Liver (tissue), 9 donors: ENCODE data around the gene PPP1R18. TPM values are rescaled to one million over a fixed set of nuclear protein-coding genes. Genes with fewer than 3 reads are reported as not detected.

Experiments used
- DNase-seq: peaks from one replicate; pipeline ENCODE4 v3.0.0-alpha.2; 2017; ENCODE audit warnings: low spot score
- H3K27ac ChIP-seq, 2 donors: one replicate each; pipeline ENCODE4 v1.7.0; 2013; ENCODE audit warnings: inconsistent platforms in 2 of 2, low read length in 2 of 2, control low read depth in 1 of 2, low read depth in 1 of 2, mild to moderate bottlenecking in 1 of 2
- H3K27me3 ChIP-seq, 4 donors: one replicate each; pipeline versions ENCODE4 v1.6.1 to v1.7.0; 2013; ENCODE audit warnings: low read length in 3 of 4, inconsistent platforms in 1 of 4, mild to moderate bottlenecking in 1 of 4, moderate library complexity in 1 of 4; ENCODE audit not compliant: control insufficient read depth in 4 of 4, insufficient read depth in 4 of 4
- H3K36me3 ChIP-seq, 4 donors: one replicate each; pipeline versions ENCODE4 v1.6.1 to v1.7.0; 2013; ENCODE audit warnings: low read length in 3 of 4, mild to moderate bottlenecking in 3 of 4, low read depth in 1 of 4, moderate library complexity in 1 of 4; ENCODE audit not compliant: control insufficient read depth in 4 of 4, insufficient read depth in 3 of 4
- H3K4me1 ChIP-seq, 4 donors: one replicate each; pipeline versions ENCODE4 v1.6.1 to v1.7.0; 2013; ENCODE audit warnings: low read length in 3 of 4, mild to moderate bottlenecking in 3 of 4, moderate library complexity in 1 of 4; ENCODE audit not compliant: control insufficient read depth in 4 of 4, insufficient read depth in 4 of 4
- H3K4me3 ChIP-seq, 3 donors: one replicate each; pipeline versions ENCODE4 v1.6.1 to v1.7.0; 2013; ENCODE audit warnings: low read length in 3 of 3, control low read depth in 1 of 3, low read depth in 1 of 3, mild to moderate bottlenecking in 1 of 3
- H3K9ac ChIP-seq, 2 donors: one replicate each; pipeline ENCODE4 v1.7.0; 2013; ENCODE audit warnings: low read length in 2 of 2, mild to moderate bottlenecking in 2 of 2, moderate library complexity in 2 of 2, control low read depth in 1 of 2, low read depth in 1 of 2
- H3K9me3 ChIP-seq, 4 donors: one replicate each; pipeline versions ENCODE4 v1.6.1 to v1.7.0; 2013; ENCODE audit warnings: low read length in 3 of 4; ENCODE audit not compliant: control insufficient read depth in 4 of 4
- FOXA1 ChIP-seq: IDR thresholded peaks from 2 replicates; pipeline ENCODE4 v1.6.1; 2016; ENCODE audit warnings: antibody characterized with exemption
- FOXA2 ChIP-seq: IDR thresholded peaks from 2 replicates; pipeline ENCODE4 v1.6.1; 2016; ENCODE audit warnings: antibody characterized with exemption
- GABPA ChIP-seq, 2 donors: IDR thresholded peaks in 1 of 2; conservative IDR thresholded peaks in 1 of 2; 2 replicates each; pipeline ENCODE4 v1.6.1; 2016; ENCODE audit warnings: antibody characterized with exemption in 2 of 2, mild to moderate bottlenecking in 1 of 2, moderate library complexity in 1 of 2
- HNF4A ChIP-seq, 2 donors: conservative IDR thresholded peaks; 2 replicates each; pipeline ENCODE4 v1.6.1; 2016; ENCODE audit warnings: antibody characterized with exemption in 2 of 2, mild to moderate bottlenecking in 2 of 2
- HNF4G ChIP-seq: IDR thresholded peaks from 2 replicates; pipeline ENCODE4 v1.6.1; 2016; ENCODE audit warnings: antibody characterized with exemption
- JUND ChIP-seq, 2 donors: IDR thresholded peaks; 2 replicates each; pipeline ENCODE4 v1.6.1; 2016; ENCODE audit warnings: antibody characterized with exemption in 2 of 2
- MAX ChIP-seq: IDR thresholded peaks from 2 replicates; pipeline ENCODE4 v1.6.1; 2016; ENCODE audit warnings: antibody characterized with exemption
- RAD21 ChIP-seq, 2 donors: IDR thresholded peaks; 2 replicates each; pipeline ENCODE4 v1.6.1; 2016; ENCODE audit warnings: antibody characterized with exemption in 2 of 2, mild to moderate bottlenecking in 2 of 2
- RXRA ChIP-seq, 2 donors: IDR thresholded peaks; 2 replicates each; pipeline ENCODE4 v1.6.1; 2017 to 2018; ENCODE audit warnings: antibody characterized with exemption in 2 of 2, mild to moderate bottlenecking in 1 of 2
- SP1 ChIP-seq: IDR thresholded peaks from 2 replicates; pipeline ENCODE4 v1.6.1; 2018; ENCODE audit warnings: antibody characterized with exemption, mild to moderate bottlenecking
- TAF1 ChIP-seq: conservative IDR thresholded peaks from 2 replicates; pipeline ENCODE4 v1.6.1; 2016; ENCODE audit warnings: antibody characterized with exemption, mild to moderate bottlenecking
- YY1 ChIP-seq: IDR thresholded peaks from 2 replicates; pipeline ENCODE4 v1.6.1; 2016; ENCODE audit warnings: antibody characterized with exemption, mild to moderate bottlenecking
- WGBS: extraction: QIAGEN DNeasy Blood & Tissue Kit; methylation state at CpG from one replicate; pipeline ENCODE4 v1.1.7; 2013; 5-methylcytosine and 5-hydroxymethylcytosine counted together
- polyA plus RNA-seq, 2 donors: library from polyadenylated mRNA; stranded (reverse) in 1 of 2; unstranded in 1 of 2; fragments of 200-250 nt in 1 of 2; fragments of >200 nt in 1 of 2; fragmentation: Nextera tagmentation in 1 of 2; extraction: Ambion mirVana in 1 of 2; gene quantifications; one replicate each; pipeline versions ENCODE4 v1.2.1 to v1.2.3, GENCODE V29; 2013 to 2015
- total RNA-seq, 2 donors: library from RNA; depleted of rRNA; stranded (reverse); fragments of >200 nt; gene quantifications; one replicate each; pipeline ENCODE4 v1.2.3, GENCODE V29; 2014
- TF ChIP-seq, protein P1 (sequence below): IDR thresholded peaks from 2 replicates; pipeline ENCODE4 v1.6.1; 2016; ENCODE audit warnings: antibody characterized with exemption, mild to moderate bottlenecking
- TF ChIP-seq, protein P2 (sequence below): IDR thresholded peaks from 2 replicates; pipeline ENCODE4 v1.6.1; 2016; ENCODE audit warnings: antibody characterized with exemption
- TF ChIP-seq, protein P3 (sequence below): IDR thresholded peaks from 2 replicates; pipeline ENCODE4 v1.6.1; 2016; ENCODE audit warnings: antibody characterized with exemption
- TF ChIP-seq, protein P4 (sequence below): fragments of 150-350 bp; IDR thresholded peaks from 2 replicates; pipeline ENCODE4 v1.5.1; 2017; ENCODE audit warnings: improper control_type of control experiment, low read depth, low read length; ENCODE audit not compliant: missing input control
- donor health status: healthy.
- donor health status: healthy.
- donor health status: healthy.
- donor health status: healthy.
- donor health status: healthy.

The PPP1R18 gene
- total and polyA plus RNA-seq, 4 donors, result 7.4 to 17.4 (median 11.5) TPM

DNA sequence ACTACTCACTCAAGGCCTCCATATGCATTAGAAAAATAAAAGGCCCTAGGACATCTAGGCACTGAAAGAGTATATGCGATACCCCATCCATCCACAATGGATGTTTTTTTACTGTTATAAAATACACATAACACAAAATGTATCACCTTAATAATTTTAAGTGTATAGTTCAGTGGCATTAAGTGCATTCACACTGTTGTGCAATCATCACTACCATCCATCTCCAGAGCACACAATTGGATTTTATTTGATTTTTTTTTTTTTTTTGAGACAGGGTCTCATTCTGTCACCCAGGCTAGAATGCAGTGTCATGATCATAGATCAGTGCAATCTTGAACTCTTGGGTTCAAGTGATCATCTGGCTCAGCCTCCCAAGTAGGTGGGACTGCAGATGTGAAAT lies 27.8 kb upstream of the PPP1R18 start:
- no peak for DNase-seq
- Histone ChIP-seq H3K4me1 (peaks cover 6 to 21% (median 13%) of the 10 kb centered on the region in 4 donors), H3K36me3 (peaks cover 2 to 32% (median 23%) of the 10 kb centered on the region in 4 donors), H3K4me3 (no peak overlapping the region), H3K9me3 (no peaks in the 10 kb centered on the region), H3K27ac (no peak overlapping the region), H3K27me3 (no peaks in the 10 kb centered on the region), H3K9ac (no peak overlapping the region)
- 93% methylated on average over 1 of the region's 1 CpG for WGBS
- TF ChIP-seq, protein P1, sequence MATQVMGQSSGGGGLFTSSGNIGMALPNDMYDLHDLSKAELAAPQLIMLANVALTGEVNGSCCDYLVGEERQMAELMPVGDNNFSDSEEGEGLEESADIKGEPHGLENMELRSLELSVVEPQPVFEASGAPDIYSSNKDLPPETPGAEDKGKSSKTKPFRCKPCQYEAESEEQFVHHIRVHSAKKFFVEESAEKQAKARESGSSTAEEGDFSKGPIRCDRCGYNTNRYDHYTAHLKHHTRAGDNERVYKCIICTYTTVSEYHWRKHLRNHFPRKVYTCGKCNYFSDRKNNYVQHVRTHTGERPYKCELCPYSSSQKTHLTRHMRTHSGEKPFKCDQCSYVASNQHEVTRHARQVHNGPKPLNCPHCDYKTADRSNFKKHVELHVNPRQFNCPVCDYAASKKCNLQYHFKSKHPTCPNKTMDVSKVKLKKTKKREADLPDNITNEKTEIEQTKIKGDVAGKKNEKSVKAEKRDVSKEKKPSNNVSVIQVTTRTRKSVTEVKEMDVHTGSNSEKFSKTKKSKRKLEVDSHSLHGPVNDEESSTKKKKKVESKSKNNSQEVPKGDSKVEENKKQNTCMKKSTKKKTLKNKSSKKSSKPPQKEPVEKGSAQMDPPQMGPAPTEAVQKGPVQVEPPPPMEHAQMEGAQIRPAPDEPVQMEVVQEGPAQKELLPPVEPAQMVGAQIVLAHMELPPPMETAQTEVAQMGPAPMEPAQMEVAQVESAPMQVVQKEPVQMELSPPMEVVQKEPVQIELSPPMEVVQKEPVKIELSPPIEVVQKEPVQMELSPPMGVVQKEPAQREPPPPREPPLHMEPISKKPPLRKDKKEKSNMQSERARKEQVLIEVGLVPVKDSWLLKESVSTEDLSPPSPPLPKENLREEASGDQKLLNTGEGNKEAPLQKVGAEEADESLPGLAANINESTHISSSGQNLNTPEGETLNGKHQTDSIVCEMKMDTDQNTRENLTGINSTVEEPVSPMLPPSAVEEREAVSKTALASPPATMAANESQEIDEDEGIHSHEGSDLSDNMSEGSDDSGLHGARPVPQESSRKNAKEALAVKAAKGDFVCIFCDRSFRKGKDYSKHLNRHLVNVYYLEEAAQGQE, result no peak
- TF ChIP-seq HNF4A (conservative IDR thresholded peaks at IDR 0.05), result no peak
- TF ChIP-seq TAF1, result no peak
- no peak for TF ChIP-seq HNF4G
- no peak for TF ChIP-seq GABPA (IDR thresholded peaks at IDR 0.05 in 1 of 2, conservative IDR thresholded peaks at IDR 0.05 in 1 of 2)
- no peak for TF ChIP-seq JUND (IDR thresholded peaks at IDR 0.05)
- no peak for TF ChIP-seq RAD21 (IDR thresholded peaks at IDR 0.05)
- TF ChIP-seq YY1, result no peak
- TF ChIP-seq, protein P2, sequence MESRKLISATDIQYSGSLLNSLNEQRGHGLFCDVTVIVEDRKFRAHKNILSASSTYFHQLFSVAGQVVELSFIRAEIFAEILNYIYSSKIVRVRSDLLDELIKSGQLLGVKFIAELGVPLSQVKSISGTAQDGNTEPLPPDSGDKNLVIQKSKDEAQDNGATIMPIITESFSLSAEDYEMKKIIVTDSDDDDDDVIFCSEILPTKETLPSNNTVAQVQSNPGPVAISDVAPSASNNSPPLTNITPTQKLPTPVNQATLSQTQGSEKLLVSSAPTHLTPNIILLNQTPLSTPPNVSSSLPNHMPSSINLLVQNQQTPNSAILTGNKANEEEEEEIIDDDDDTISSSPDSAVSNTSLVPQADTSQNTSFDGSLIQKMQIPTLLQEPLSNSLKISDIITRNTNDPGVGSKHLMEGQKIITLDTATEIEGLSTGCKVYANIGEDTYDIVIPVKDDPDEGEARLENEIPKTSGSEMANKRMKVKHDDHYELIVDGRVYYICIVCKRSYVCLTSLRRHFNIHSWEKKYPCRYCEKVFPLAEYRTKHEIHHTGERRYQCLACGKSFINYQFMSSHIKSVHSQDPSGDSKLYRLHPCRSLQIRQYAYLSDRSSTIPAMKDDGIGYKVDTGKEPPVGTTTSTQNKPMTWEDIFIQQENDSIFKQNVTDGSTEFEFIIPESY, result no peak
- no peak for TF ChIP-seq FOXA2
- no peak for TF ChIP-seq MAX
- TF ChIP-seq FOXA1, result no peak
- TF ChIP-seq RXRA (IDR thresholded peaks at IDR 0.05), result no peak
- TF ChIP-seq, protein P3, sequence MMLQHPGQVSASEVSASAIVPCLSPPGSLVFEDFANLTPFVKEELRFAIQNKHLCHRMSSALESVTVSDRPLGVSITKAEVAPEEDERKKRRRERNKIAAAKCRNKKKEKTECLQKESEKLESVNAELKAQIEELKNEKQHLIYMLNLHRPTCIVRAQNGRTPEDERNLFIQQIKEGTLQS, result no peak
- no peak for TF ChIP-seq SP1

DNA sequence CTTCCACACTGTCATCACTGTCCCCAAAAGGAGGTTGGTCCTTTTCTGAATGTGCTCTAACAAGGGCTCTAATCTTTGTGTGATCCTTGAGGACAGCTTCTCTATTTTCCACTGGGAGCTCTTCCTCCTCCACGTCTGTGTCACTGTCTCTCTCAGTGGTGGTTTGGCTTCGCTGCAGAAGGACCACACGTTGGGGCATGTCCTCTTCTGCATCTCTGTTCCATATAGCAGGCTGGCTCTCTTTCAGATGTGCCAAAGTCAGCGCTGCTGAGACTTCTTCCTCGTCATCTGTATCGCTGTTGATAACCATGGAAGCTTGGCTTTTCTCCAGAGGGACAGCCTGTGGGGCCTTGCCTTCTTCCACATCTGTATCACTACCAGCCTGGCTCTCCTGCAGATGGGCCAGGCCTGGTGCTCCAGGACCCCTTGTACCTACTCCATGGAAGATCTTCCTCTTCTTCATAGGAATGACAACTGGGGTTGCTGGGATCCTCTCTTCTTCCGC lies 26.0 kb upstream of the PPP1R18 start:
- peaks cover 9 to 36% (median 20%) of the 10 kb centered on the region in 4 donors for H3K4me1 ChIP-seq
- H3K27ac ChIP-seq, result no peak overlapping the region
- peaks cover 2 to 32% (median 23%) of the 10 kb centered on the region in 4 donors for H3K36me3 ChIP-seq
- WGBS, result 90% methylated on average over 7 of the region's 7 CpGs
- no peak for DNase-seq
- H3K9me3 ChIP-seq, result no peaks in the 10 kb centered on the region
- TF ChIP-seq HNF4A (conservative IDR thresholded peaks at IDR 0.05) (no peak), JUND (IDR thresholded peaks at IDR 0.05) (no peak)
- TF ChIP-seq, protein P4, sequence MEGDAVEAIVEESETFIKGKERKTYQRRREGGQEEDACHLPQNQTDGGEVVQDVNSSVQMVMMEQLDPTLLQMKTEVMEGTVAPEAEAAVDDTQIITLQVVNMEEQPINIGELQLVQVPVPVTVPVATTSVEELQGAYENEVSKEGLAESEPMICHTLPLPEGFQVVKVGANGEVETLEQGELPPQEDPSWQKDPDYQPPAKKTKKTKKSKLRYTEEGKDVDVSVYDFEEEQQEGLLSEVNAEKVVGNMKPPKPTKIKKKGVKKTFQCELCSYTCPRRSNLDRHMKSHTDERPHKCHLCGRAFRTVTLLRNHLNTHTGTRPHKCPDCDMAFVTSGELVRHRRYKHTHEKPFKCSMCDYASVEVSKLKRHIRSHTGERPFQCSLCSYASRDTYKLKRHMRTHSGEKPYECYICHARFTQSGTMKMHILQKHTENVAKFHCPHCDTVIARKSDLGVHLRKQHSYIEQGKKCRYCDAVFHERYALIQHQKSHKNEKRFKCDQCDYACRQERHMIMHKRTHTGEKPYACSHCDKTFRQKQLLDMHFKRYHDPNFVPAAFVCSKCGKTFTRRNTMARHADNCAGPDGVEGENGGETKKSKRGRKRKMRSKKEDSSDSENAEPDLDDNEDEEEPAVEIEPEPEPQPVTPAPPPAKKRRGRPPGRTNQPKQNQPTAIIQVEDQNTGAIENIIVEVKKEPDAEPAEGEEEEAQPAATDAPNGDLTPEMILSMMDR, result no peak
- TF ChIP-seq, protein P3, result no peak
- TF ChIP-seq, protein P2, result no peak
- TF ChIP-seq, protein P1, result no peak
- H3K27me3 ChIP-seq, result no peaks in the 10 kb centered on the region
- H3K9ac ChIP-seq, result no peak overlapping the region
- H3K4me3 ChIP-seq, result no peak overlapping the region
